SK-N-SH (cell line): ENCODE data around the gene CCDC175. TPM values are rescaled to one million over a fixed set of nuclear protein-coding genes. Genes with fewer than 3 reads are reported as not detected.

Source experiments
- CTCF ChIA-PET: fragments of 300-600, 350-600 bp; formaldehyde crosslinking; extraction: SDS; loops from one replicate; lab custom pipeline; 2021; lab: Yijun Ruan, JAX
- POLR2A ChIA-PET: fragments of 350-600 bp; sonication (Branson Sonifier 250); formaldehyde crosslinking; extraction: SDS; loops from one replicate; lab custom pipeline; 2020; ENCODE audit warnings: antibody characterized with exemption, inconsistent platforms; lab: Yijun Ruan, JAX
- DNase-seq: peaks from one replicate; pipeline ENCODE4 v3.0.0; 2012
- H2AFZ ChIP-seq: fragments of 200-600 bp; sonication (generic); 2 replicates; pipeline ENCODE4 v1.8.1; 2016; ENCODE audit warnings: antibody characterized with exemption, mild to moderate bottlenecking, low read depth
- H3F3A ChIP-seq: fragments of 200-600 bp; sonication (generic); replicated peaks from 2 replicates; pipeline ENCODE3; 2016; ENCODE audit warnings: antibody characterized with exemption, mild to moderate bottlenecking; ENCODE audit not compliant: insufficient read depth
- H3K27ac ChIP-seq, 2 experiments: fragments of 200-500 bp in 1 of 2; fragments of 200-600 bp in 1 of 2; sonication (Bioruptor generic) in 1 of 2; sonication (generic), shearing (Covaris generic) in 1 of 2; 2 replicates each; pipeline versions ENCODE4 v1.5.1 to v1.6.1; 2014 to 2016; ENCODE audit warnings: low read depth in 2 of 2, inconsistent platforms in 1 of 2, low read length in 1 of 2, mild to moderate bottlenecking in 1 of 2, mixed read lengths in 1 of 2
- H3K27me3 ChIP-seq: fragments of 200-600 bp; sonication (generic), shearing (Covaris generic); 2 replicates; pipeline ENCODE4 v1.6.1; 2016; ENCODE audit warnings: mixed run types; ENCODE audit not compliant: insufficient read depth
- H3K36me3 ChIP-seq, 2 experiments: fragments of 200-500 bp in 1 of 2; fragments of 200-600 bp in 1 of 2; sonication (Bioruptor generic) in 1 of 2; sonication (generic) in 1 of 2; replicated peaks in 1 of 2; 2 replicates each; pipeline versions ENCODE3 to v1.5.1; 2014 to 2016; ENCODE audit warnings: low read length in 1 of 2, mild to moderate bottlenecking in 1 of 2; ENCODE audit not compliant: insufficient read depth in 2 of 2, control insufficient read depth in 1 of 2
- H3K4me1 ChIP-seq, 2 experiments: fragments of 200-500 bp in 1 of 2; fragments of 200-600 bp in 1 of 2; sonication (Bioruptor generic) in 1 of 2; sonication (generic), shearing (Covaris generic) in 1 of 2; 2 replicates each; pipeline versions ENCODE4 v1.5.1 to v1.6.1; 2014 to 2016; ENCODE audit warnings: low read depth in 1 of 2, low read length in 1 of 2, mixed run types in 1 of 2; ENCODE audit not compliant: insufficient read depth in 2 of 2, control insufficient read depth in 1 of 2
- H3K4me2 ChIP-seq: fragments of 200-600 bp; sonication (generic), shearing (Covaris generic); 2 replicates; pipeline ENCODE4 v1.6.1; 2017; ENCODE audit warnings: mixed run types
- H3K4me3 ChIP-seq, 2 experiments: fragments of 200-500 bp in 1 of 2; fragments of 200-600 bp in 1 of 2; sonication (Bioruptor generic) in 1 of 2; sonication (generic), shearing (Covaris generic) in 1 of 2; 2 replicates each; pipeline versions ENCODE4 v1.5.1 to v1.8.1; 2014 to 2016; ENCODE audit warnings: low read depth in 2 of 2, inconsistent platforms in 1 of 2, low read length in 1 of 2, mild to moderate bottlenecking in 1 of 2, mixed read lengths in 1 of 2, moderate library complexity in 1 of 2
- H3K79me2 ChIP-seq: fragments of 200-600 bp; sonication (generic); 2 replicates; pipeline ENCODE4 v1.8.1; 2017; ENCODE audit warnings: mild to moderate bottlenecking; ENCODE audit not compliant: insufficient read depth
- H3K9ac ChIP-seq: fragments of 200-600 bp; sonication (generic); 2 replicates; pipeline ENCODE4 v1.6.1; 2017; ENCODE audit warnings: mixed run types
- H3K9me2 ChIP-seq: fragments of 200-600 bp; sonication (generic); 2 replicates; pipeline ENCODE4 v1.6.1; 2017; ENCODE audit warnings: mixed run types
- H3K9me3 ChIP-seq: fragments of 200-600 bp; sonication (generic); 2 replicates; pipeline ENCODE4 v1.6.1; 2017; ENCODE audit warnings: mixed run types, mild to moderate bottlenecking, moderate library complexity
- H4K20me1 ChIP-seq: fragments of 200-600 bp; sonication (generic); 2 replicates; pipeline ENCODE4 v1.6.1; 2017; ENCODE audit warnings: mild to moderate bottlenecking, mixed run types; ENCODE audit not compliant: insufficient read depth
- CHD2 ChIP-seq: fragments of 150-350 bp; IDR thresholded peaks from 2 replicates; pipeline ENCODE4 v1.6.1; 2018; ENCODE audit warnings: low read length; ENCODE audit not compliant: partially characterized antibody
- ELF1 ChIP-seq: IDR thresholded peaks from 2 replicates; pipeline ENCODE4 v1.4.0; 2012
- EP300 ChIP-seq, 2 experiments: IDR thresholded peaks; 2 replicates each; pipeline versions ENCODE4 v1.4.0 to v1.6.1; 2012; ENCODE audit warnings: borderline replicate concordance in 1 of 2, low read depth in 1 of 2, low read length in 1 of 2
- EZH2phosphoT487 ChIP-seq: fragments of 200-600 bp; sonication (generic); IDR thresholded peaks from 2 replicates; pipeline ENCODE4 v1.6.1; 2017; ENCODE audit warnings: low read depth, mixed run types, mild to moderate bottlenecking, antibody characterized with exemption, moderate library complexity, borderline replicate concordance
- FOSL2 ChIP-seq: IDR thresholded peaks from 2 replicates; pipeline ENCODE4 v1.4.0; 2012; ENCODE audit warnings: low read depth, mild to moderate bottlenecking, moderate library complexity, borderline replicate concordance
- GABPA ChIP-seq: IDR thresholded peaks from 2 replicates; pipeline ENCODE4 v1.4.0; 2012; ENCODE audit warnings: low read depth, mild to moderate bottlenecking
- MXI1 ChIP-seq: IDR thresholded peaks from 2 replicates; pipeline ENCODE4 v1.6.1; 2012; ENCODE audit warnings: mild to moderate bottlenecking, low read depth, low read length, improper control_type of control experiment
- NRF1 ChIP-seq: IDR thresholded peaks from 2 replicates; pipeline ENCODE4 v1.6.1; 2012; ENCODE audit warnings: low read depth, mild to moderate bottlenecking, low read length
- POLR2AphosphoS5 ChIP-seq: IDR thresholded peaks from 2 replicates; pipeline ENCODE4 v1.6.1; 2012; ENCODE audit warnings: low read depth, low read length
- RAD21 ChIP-seq: IDR thresholded peaks from 2 replicates; pipeline ENCODE4 v1.6.1; 2012; ENCODE audit warnings: mild to moderate bottlenecking, low read length
- RCOR1 ChIP-seq: fragments of 150-350 bp; IDR thresholded peaks from 2 replicates; pipeline ENCODE4 v1.6.1; 2017; ENCODE audit warnings: antibody characterized with exemption, low read length
- RFX5 ChIP-seq: IDR thresholded peaks from 2 replicates; pipeline ENCODE4 v1.6.1; 2012; ENCODE audit warnings: mild to moderate bottlenecking, improper control_type of control experiment, low read length
- SIN3A ChIP-seq: IDR thresholded peaks from 2 replicates; pipeline ENCODE4 v1.6.1; 2012; ENCODE audit warnings: low read depth, mild to moderate bottlenecking, low read length, moderate library complexity, borderline replicate concordance
- SMC3 ChIP-seq: IDR thresholded peaks from 2 replicates; pipeline ENCODE4 v1.6.1; 2012; ENCODE audit warnings: low read depth, low read length, improper control_type of control experiment
- TAF1 ChIP-seq: IDR thresholded peaks from 2 replicates; pipeline ENCODE4 v1.6.1; 2012; ENCODE audit warnings: low read depth, mild to moderate bottlenecking, low read length, moderate library complexity, borderline replicate concordance
- TEAD4 ChIP-seq: IDR thresholded peaks from 2 replicates; pipeline ENCODE4 v1.4.0; 2012; ENCODE audit warnings: mild to moderate bottlenecking, borderline replicate concordance; ENCODE audit not compliant: insufficient read depth
- WGBS: methylation state at CpG from one replicate; pipeline ENCODE4 v1.1.6; 2017; ENCODE audit warnings: low lambda C conversion rate; 5-methylcytosine and 5-hydroxymethylcytosine counted together
- polyA plus RNA-seq, 3 experiments: library from polyadenylated mRNA; depleted of rRNA; stranded (reverse); fragments of >200 nt; gene quantifications; 2 replicates each; pipeline ENCODE4 v1.2.3, GENCODE V29; 2012
- TF ChIP-seq, protein P1 (sequence below): fragments of 200-600 bp; sonication (generic); IDR thresholded peaks from 2 replicates; pipeline ENCODE4 v1.6.1; 2017; ENCODE audit warnings: antibody characterized with exemption, mild to moderate bottlenecking, moderate library complexity
- TF ChIP-seq, protein P2 (sequence below): IDR thresholded peaks from 2 replicates; pipeline ENCODE4 v1.4.0; 2012; ENCODE audit warnings: low read depth, borderline replicate concordance
- TF ChIP-seq, protein P3 (sequence below): IDR thresholded peaks from 2 replicates; pipeline ENCODE4; 2012

CCDC175 gene
- polyA plus RNA-seq, 1 of the 3 experiments (the other 2 are of a cell fraction): not detected

DNA sequence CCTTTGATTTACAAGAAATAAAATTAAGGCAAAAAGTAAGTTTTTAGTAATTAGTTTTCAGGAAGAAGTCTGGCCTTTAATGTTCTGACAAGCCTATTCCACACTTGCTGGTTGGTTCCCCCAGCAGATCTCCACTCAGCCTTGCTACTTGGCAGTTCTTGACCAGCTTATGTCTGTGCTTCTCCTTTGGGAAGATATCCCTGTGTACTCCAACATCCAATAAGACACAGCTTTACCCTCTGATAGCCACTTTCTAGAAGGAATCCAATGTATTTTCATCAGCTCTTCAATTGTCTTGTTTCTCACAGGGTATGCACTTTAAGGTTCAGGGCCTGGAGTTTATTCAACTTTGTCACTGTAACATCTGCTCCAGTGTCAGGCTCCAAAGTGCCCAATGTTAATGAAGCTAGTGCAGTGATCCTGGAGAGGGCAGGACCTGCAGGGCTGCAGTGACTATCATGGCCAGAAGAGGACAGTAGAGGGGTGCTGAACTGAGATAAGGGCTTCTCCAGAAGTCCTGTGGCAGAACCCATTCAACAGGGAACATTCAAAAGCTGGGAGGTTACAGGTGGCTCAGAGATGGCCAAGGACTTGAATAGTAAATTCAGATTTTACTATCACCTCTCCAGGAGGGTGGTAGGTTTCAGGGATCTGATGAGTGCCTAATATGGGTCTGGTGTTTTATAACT, 69.4 kb downstream of the CCDC175 start:
- Histone ChIP-seq H3K4me3 (peak overlapping the region in 1 of 2 experiments; percentile 27; a peak in 1 of 4 replicates), H3K9ac (no peak overlapping the region), H3K9me2 (no peaks in the 10 kb centered on the region), H3K27ac (no peak overlapping the region), H3K4me1 (peaks cover 0 to 1% of the 10 kb centered on the region in 2 experiments; a peak in 1 of 4 replicates), H3K27me3 (no peaks in the 10 kb centered on the region; the same call in 1 of the 2 replicates), H3F3A (no peaks in the 10 kb centered on the region), H3K9me3 (no peaks in the 10 kb centered on the region), H3K79me2 (no peaks in the 10 kb centered on the region), H3K36me3 (peaks cover 19 to 24% of the 10 kb centered on the region in 2 experiments), H3K4me2 (no peak overlapping the region), H4K20me1 (no peaks in the 10 kb centered on the region), H2AFZ (no peak overlapping the region)
- POLR2A ChIA-PET: interaction anchor here (1.1 kb wide), 1 partner anchor 70 kb away, joined by 7 read pairs; the partner anchor contains the start of gene CCDC175
- CTCF ChIA-PET: interaction anchor here (0.6 to 8.0 kb wide), 39 partner anchors 10 to 677 kb away, joined by 3 to 198 read pairs (median 4); partner anchors contain the start of genes CCDC175, GPR135, JKAMP and L3HYPDH
- peak; percentile 57 for DNase-seq
- TF ChIP-seq SMC3 (peak; percentile 77), RAD21 (peak; percentile 84), RCOR1 (no peak), ELF1 (no peak)
- TF ChIP-seq, protein P1, sequence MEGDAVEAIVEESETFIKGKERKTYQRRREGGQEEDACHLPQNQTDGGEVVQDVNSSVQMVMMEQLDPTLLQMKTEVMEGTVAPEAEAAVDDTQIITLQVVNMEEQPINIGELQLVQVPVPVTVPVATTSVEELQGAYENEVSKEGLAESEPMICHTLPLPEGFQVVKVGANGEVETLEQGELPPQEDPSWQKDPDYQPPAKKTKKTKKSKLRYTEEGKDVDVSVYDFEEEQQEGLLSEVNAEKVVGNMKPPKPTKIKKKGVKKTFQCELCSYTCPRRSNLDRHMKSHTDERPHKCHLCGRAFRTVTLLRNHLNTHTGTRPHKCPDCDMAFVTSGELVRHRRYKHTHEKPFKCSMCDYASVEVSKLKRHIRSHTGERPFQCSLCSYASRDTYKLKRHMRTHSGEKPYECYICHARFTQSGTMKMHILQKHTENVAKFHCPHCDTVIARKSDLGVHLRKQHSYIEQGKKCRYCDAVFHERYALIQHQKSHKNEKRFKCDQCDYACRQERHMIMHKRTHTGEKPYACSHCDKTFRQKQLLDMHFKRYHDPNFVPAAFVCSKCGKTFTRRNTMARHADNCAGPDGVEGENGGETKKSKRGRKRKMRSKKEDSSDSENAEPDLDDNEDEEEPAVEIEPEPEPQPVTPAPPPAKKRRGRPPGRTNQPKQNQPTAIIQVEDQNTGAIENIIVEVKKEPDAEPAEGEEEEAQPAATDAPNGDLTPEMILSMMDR: peak; percentile 72

DNA sequence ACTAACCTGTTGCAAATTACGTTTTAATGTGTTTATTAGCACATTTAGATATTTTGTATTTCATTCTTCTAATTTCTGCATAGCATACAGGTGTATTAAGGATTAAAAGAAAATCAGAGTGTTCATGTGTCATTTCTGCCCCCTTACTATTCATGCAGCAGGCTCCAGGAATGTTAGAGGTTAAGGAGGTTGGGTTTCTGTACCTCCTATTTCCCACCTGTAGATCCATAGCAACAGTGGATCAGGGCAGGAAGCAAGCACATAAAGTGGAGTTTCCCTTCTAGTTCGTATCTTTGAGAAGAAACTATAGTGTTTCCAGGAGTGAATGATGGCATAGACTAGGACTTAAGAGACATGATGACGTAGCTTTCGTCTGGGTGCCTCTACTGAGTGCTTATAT, 73.4 kb downstream of the CCDC175 start:
- Histone ChIP-seq H3K9ac (no peak overlapping the region), H2AFZ (no peak overlapping the region), H3K36me3 (peaks cover 47 to 58% of the 10 kb centered on the region in 2 experiments), H3K4me3 (no peak overlapping the region), H3K9me3 (no peaks in the 10 kb centered on the region), H3K9me2 (no peaks in the 10 kb centered on the region), H3K4me1 (no peaks in the 10 kb centered on the region), H3K27me3 (no peaks in the 10 kb centered on the region), H3K4me2 (no peak overlapping the region), H3F3A (peaks cover 4% of the 10 kb centered on the region), H3K79me2 (peaks cover 7% of the 10 kb centered on the region; the same call in 1 of the 2 replicates), H3K27ac (no peak overlapping the region), H4K20me1 (no peaks in the 10 kb centered on the region)
- TF ChIP-seq TAF1 (no peak), ELF1 (no peak), FOSL2 (no peak), NRF1 (no peak), SIN3A (no peak), TEAD4 (no peak), CHD2 (no peak), POLR2AphosphoS5 (no peak), MXI1 (no peak), EZH2phosphoT487 (no peak), GABPA (no peak), EP300 (IDR thresholded peaks at IDR 0.05; ENCODE audit: borderline replicate concordance in 1 of 2, low read depth in 1 of 2, low read length in 1 of 2) (no peak), RFX5 (no peak)
- TF ChIP-seq, protein P2, sequence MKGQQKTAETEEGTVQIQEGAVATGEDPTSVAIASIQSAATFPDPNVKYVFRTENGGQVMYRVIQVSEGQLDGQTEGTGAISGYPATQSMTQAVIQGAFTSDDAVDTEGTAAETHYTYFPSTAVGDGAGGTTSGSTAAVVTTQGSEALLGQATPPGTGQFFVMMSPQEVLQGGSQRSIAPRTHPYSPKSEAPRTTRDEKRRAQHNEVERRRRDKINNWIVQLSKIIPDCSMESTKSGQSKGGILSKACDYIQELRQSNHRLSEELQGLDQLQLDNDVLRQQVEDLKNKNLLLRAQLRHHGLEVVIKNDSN: no peak
- TF ChIP-seq, protein P3, sequence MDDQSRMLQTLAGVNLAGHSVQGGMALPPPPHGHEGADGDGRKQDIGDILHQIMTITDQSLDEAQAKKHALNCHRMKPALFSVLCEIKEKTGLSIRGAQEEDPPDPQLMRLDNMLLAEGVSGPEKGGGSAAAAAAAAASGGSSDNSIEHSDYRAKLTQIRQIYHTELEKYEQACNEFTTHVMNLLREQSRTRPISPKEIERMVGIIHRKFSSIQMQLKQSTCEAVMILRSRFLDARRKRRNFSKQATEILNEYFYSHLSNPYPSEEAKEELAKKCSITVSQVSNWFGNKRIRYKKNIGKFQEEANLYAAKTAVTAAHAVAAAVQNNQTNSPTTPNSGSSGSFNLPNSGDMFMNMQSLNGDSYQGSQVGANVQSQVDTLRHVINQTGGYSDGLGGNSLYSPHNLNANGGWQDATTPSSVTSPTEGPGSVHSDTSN: no peak
- TF ChIP-seq, protein P1: no peak
- ChIA-PET CTCF (interaction anchor here (1.1 to 5.2 kb wide), 3 partner anchors 9 to 74 kb away, joined by 3 to 37 read pairs (median 6); partner anchors contain the start of gene CCDC175), POLR2A (no interaction called here)
- 95% methylated on average over 4 of the region's 4 CpGs for WGBS
- DNase-seq: no peak
